Activated T-helper 17 cell treated with anti-CD3 and anti-CD28 coated beads, Interleukin-2, amount 50 U/mL, for 72 hours (primary cell): Measurements from ENCODE around the gene TULP1. TPM values are rescaled to one million over a fixed set of nuclear protein-coding genes. Genes with fewer than 3 reads are reported as not detected.

Experiments used
- ATAC-seq: fragments of 150-1000 bp; cut with Tn5 transposase; replicated peaks from 2 replicates; pipeline ENCODE4 v1.10.0; 2021; ENCODE audit warnings: mild to moderate bottlenecking, moderate library complexity
- H3K27ac Mint-ChIP-seq: one replicate; pipeline ENCODE4 v1.8.0; 2022; ENCODE audit warnings: mixed read lengths
- H3K27me3 Mint-ChIP-seq: one replicate; pipeline ENCODE4 v1.8.0; 2022; ENCODE audit warnings: mixed read lengths
- H3K36me3 Mint-ChIP-seq: one replicate; pipeline ENCODE4 v1.8.0; 2022; ENCODE audit warnings: low read depth, mild to moderate bottlenecking, mixed read lengths
- H3K4me1 Mint-ChIP-seq: one replicate; pipeline ENCODE4 v1.8.0; 2022; ENCODE audit warnings: mixed read lengths
- H3K4me3 Mint-ChIP-seq: one replicate; pipeline ENCODE4 v1.8.0; 2022; ENCODE audit warnings: mild to moderate bottlenecking, mixed read lengths
- H3K9me3 Mint-ChIP-seq: one replicate; pipeline ENCODE4 v1.8.0; 2022; ENCODE audit warnings: mixed read lengths
- total RNA-seq, 2 donors: library from RNA; stranded (reverse); gene quantifications; one replicate each; pipeline ENCODE4 v1.2.3, GENCODE V29; 2022

Gene TULP1
- total RNA-seq, 2 donors from 2014 or later = not detected

GRCh38 chr6:35512006-35512405 is 690 bp downstream of the TULP1 start:
- Mint-ChIP-seq H3K36me3 (no peaks in the 10 kb centered on the region), H3K9me3 (no peaks in the 10 kb centered on the region), H3K4me1 (no peaks in the 10 kb centered on the region), H3K27ac (no peak overlapping the region), H3K27me3 (peaks cover 10% of the 10 kb centered on the region), H3K4me3 (no peak overlapping the region)
- no peak for ATAC-seq

- Mint-ChIP-seq H3K36me3 (no peaks in the 10 kb centered on the region), H3K27me3 (peaks cover 10% of the 10 kb centered on the region), H3K4me3 (no peak overlapping the region), H3K9me3 (no peaks in the 10 kb centered on the region), H3K27ac (no peak overlapping the region), H3K4me1 (no peaks in the 10 kb centered on the region)
- no peak for ATAC-seq
Measured at GRCh38 chr6:35511562-35511941, 1.1 kb downstream of the TULP1 start.

- H3K4me1 Mint-ChIP-seq = no peaks in the 10 kb centered on the region
- H3K4me3 Mint-ChIP-seq = no peak overlapping the region
- no peaks in the 10 kb centered on the region for H3K36me3 Mint-ChIP-seq
- ATAC-seq = no peak
- H3K9me3 Mint-ChIP-seq = no peaks in the 10 kb centered on the region
- H3K27ac Mint-ChIP-seq = no peak overlapping the region
- H3K27me3 Mint-ChIP-seq = peaks cover 12% of the 10 kb centered on the region
Measured at GRCh38 chr6:35510916-35511561, 1.7 kb downstream of the TULP1 start.

DNA sequence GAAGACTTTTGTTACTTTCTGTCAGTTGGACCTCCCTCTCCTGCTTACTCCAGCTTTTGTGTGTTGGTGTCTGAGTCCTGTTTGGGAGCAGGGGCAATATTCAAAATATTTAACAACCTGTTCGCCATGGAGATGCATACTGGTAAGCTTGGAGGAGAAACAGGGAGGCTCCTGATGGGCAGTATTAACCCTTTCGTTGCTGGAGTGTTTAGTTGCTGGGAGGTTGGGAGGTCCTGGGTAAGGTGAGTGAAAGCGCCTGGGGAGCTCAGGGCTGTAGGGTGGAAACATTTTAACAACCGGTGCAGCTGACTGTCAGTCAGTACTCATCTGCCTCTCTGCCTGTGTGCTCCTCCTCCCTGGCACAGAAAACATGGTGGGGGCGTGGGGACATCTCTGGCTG is 4.2 kb downstream of the TULP1 start:
- no peak overlapping the region for H3K4me3 Mint-ChIP-seq
- H3K4me1 Mint-ChIP-seq = no peaks in the 10 kb centered on the region
- no peaks in the 10 kb centered on the region for H3K36me3 Mint-ChIP-seq
- no peak for ATAC-seq
- H3K9me3 Mint-ChIP-seq = no peaks in the 10 kb centered on the region
- peaks cover 10% of the 10 kb centered on the region for H3K27me3 Mint-ChIP-seq
- no peak overlapping the region for H3K27ac Mint-ChIP-seq

DNA sequence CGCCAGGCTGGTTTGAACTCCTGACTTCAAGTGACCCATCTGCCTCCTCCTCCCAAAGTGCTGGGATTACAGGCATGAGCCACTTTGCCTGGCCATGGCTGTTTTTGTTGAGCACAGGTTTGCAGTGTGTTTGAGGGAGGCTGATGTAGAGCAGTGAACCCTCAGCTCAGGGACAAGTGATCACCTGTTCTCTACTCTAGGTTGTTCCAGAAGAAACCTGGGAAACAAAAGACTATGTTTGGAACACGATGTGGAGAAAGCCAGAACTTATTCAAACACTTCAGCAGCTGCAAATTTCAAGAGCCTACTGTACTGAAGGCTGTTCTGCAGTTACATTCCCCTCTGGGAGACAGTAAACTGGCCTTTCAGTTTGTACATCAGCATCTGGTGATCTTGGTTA is 4.7 kb downstream of the TULP1 start:
- Mint-ChIP-seq H3K4me3 (no peak overlapping the region), H3K27me3 (peaks cover 10% of the 10 kb centered on the region), H3K27ac (no peak overlapping the region), H3K4me1 (no peaks in the 10 kb centered on the region), H3K36me3 (no peaks in the 10 kb centered on the region), H3K9me3 (no peaks in the 10 kb centered on the region)
- no peak for ATAC-seq

DNA sequence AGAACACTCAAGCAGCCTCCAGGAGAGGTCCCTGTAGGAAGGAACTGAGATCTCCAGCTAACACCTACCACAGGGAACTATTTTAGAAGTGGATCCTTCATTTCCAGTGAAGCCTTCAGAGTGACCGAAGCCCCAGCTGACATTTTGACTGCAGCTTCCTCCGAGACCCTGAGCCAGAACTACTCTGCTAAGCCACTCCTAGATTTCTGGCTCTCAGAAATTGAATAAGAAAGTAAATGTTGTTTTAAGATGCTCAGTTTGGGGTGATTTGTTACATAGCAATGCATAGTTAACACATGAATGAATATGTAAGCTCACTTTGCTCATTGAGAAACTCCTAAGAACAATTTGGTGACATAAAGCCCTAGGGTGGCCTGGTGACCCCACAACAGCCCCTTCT is 5.5 kb downstream of the TULP1 start:
- no peak overlapping the region for H3K27ac Mint-ChIP-seq
- no peak overlapping the region for H3K4me3 Mint-ChIP-seq
- no peaks in the 10 kb centered on the region for H3K9me3 Mint-ChIP-seq
- H3K4me1 Mint-ChIP-seq = no peaks in the 10 kb centered on the region
- no peaks in the 10 kb centered on the region for H3K36me3 Mint-ChIP-seq
- H3K27me3 Mint-ChIP-seq = peaks cover 10% of the 10 kb centered on the region
- ATAC-seq = no peak

- no peaks in the 10 kb centered on the region for H3K9me3 Mint-ChIP-seq
- peaks cover 13% of the 10 kb centered on the region for H3K27me3 Mint-ChIP-seq
- no peaks in the 10 kb centered on the region for H3K4me1 Mint-ChIP-seq
- H3K4me3 Mint-ChIP-seq = no peak overlapping the region
- H3K36me3 Mint-ChIP-seq = no peaks in the 10 kb centered on the region
- H3K27ac Mint-ChIP-seq = no peak overlapping the region
- no peak for ATAC-seq
Measured at GRCh38 chr6:35506536-35506935, 6.2 kb downstream of the TULP1 start.

GRCh38 chr6:35505999-35506412 is 6.7 kb downstream of the TULP1 start:
- Mint-ChIP-seq H3K27ac (no peak overlapping the region), H3K36me3 (no peaks in the 10 kb centered on the region), H3K9me3 (no peaks in the 10 kb centered on the region), H3K27me3 (peaks cover 11% of the 10 kb centered on the region), H3K4me3 (no peak overlapping the region), H3K4me1 (no peaks in the 10 kb centered on the region)
- ATAC-seq = no peak

- H3K27ac Mint-ChIP-seq = no peak overlapping the region
- peaks cover 3% of the 10 kb centered on the region for H3K4me1 Mint-ChIP-seq
- no peaks in the 10 kb centered on the region for H3K36me3 Mint-ChIP-seq
- no peaks in the 10 kb centered on the region for H3K9me3 Mint-ChIP-seq
- ATAC-seq = no peak
- no peak overlapping the region for H3K4me3 Mint-ChIP-seq
- H3K27me3 Mint-ChIP-seq = peaks cover 16% of the 10 kb centered on the region
Measured at GRCh38 chr6:35503534-35503933, 9.2 kb downstream of the TULP1 start.

- no peaks in the 10 kb centered on the region for H3K9me3 Mint-ChIP-seq
- no peak overlapping the region for H3K4me3 Mint-ChIP-seq
- peaks cover 6% of the 10 kb centered on the region for H3K4me1 Mint-ChIP-seq
- H3K36me3 Mint-ChIP-seq = no peaks in the 10 kb centered on the region
- H3K27me3 Mint-ChIP-seq = peaks cover 18% of the 10 kb centered on the region
- H3K27ac Mint-ChIP-seq = no peak overlapping the region
- no peak for ATAC-seq
Measured at GRCh38 chr6:35501784-35502183, 10.9 kb downstream of the TULP1 start.

- no peak for ATAC-seq
- Mint-ChIP-seq H3K27me3 (peaks cover 15% of the 10 kb centered on the region), H3K27ac (no peak overlapping the region), H3K4me1 (peaks cover 6% of the 10 kb centered on the region), H3K36me3 (no peaks in the 10 kb centered on the region), H3K4me3 (no peak overlapping the region), H3K9me3 (no peaks in the 10 kb centered on the region)
Measured at GRCh38 chr6:35500782-35501181, 11.9 kb downstream of the TULP1 start.

GRCh38 chr6:35499372-35499771 is 13.3 kb downstream of the TULP1 start:
- Mint-ChIP-seq H3K27ac (no peak overlapping the region), H3K36me3 (no peaks in the 10 kb centered on the region), H3K4me1 (peaks cover 6% of the 10 kb centered on the region), H3K9me3 (no peaks in the 10 kb centered on the region), H3K27me3 (peaks cover 15% of the 10 kb centered on the region), H3K4me3 (no peak overlapping the region)
- ATAC-seq = no peak

GRCh38 chr6:35498422-35499067 is 14.2 kb downstream of the TULP1 start:
- Mint-ChIP-seq H3K36me3 (no peaks in the 10 kb centered on the region), H3K4me1 (peaks cover 12% of the 10 kb centered on the region), H3K9me3 (no peaks in the 10 kb centered on the region), H3K27ac (peak overlapping the region; percentile 36), H3K27me3 (peaks cover 15% of the 10 kb centered on the region), H3K4me3 (peak overlapping the region; percentile 71)
- no peak for ATAC-seq

- H3K9me3 Mint-ChIP-seq = no peaks in the 10 kb centered on the region
- peaks cover 15% of the 10 kb centered on the region for H3K27me3 Mint-ChIP-seq
- H3K27ac Mint-ChIP-seq = no peak overlapping the region
- no peaks in the 10 kb centered on the region for H3K36me3 Mint-ChIP-seq
- peak overlapping the region; percentile 71 for H3K4me3 Mint-ChIP-seq
- peak; percentile 59 for ATAC-seq
- H3K4me1 Mint-ChIP-seq = peaks cover 17% of the 10 kb centered on the region
Measured at GRCh38 chr6:35497571-35498421, 14.9 kb downstream of the TULP1 start.
